Uterus (tissue), 4 donors: ENCODE results near the gene XRN1. TPM values are rescaled to one million over a fixed set of nuclear protein-coding genes. Genes with fewer than 3 reads are reported as not detected.
"Not testable (repeated sequence)": the region's sequence is repeated elsewhere in the genome, so short reads cannot be mapped to it uniquely, and the experiment has no call there.

Experiments
- DNase-seq, 2 donors: peaks; one replicate each; pipeline ENCODE4 v3.0.0-alpha.2; 2019 to 2020
- H3K27ac ChIP-seq, 2 donors: fragments of 200-600 bp; sonication (generic); 1 replicate in 1 of 2; 2 replicates in 1 of 2; pipeline ENCODE4 v1.5.1; 2016 to 2018
- H3K27me3 ChIP-seq, 2 donors: fragments of 200-600 bp; sonication (generic); one replicate each; pipeline ENCODE4 v1.5.1; 2018 to 2019; ENCODE audit warnings: control low read depth in 1 of 2
- H3K36me3 ChIP-seq, 2 donors: fragments of 200-600 bp; sonication (generic); one replicate each; pipeline ENCODE4 v1.5.1; 2019; ENCODE audit warnings: control low read depth in 1 of 2
- H3K4me1 ChIP-seq, 2 donors: fragments of 200-600 bp; sonication (generic); one replicate each; pipeline ENCODE4 v1.5.1; 2018 to 2019; ENCODE audit warnings: control low read depth in 1 of 2
- H3K4me3 ChIP-seq, 2 donors: fragments of 200-600 bp; sonication (generic); 1 replicate in 1 of 2; 2 replicates in 1 of 2; pipeline ENCODE4 v1.5.1; 2018 to 2019; ENCODE audit warnings: mild to moderate bottlenecking in 1 of 2
- H3K9me3 ChIP-seq, 2 donors: fragments of 200-600 bp; sonication (generic); one replicate each; pipeline ENCODE4 v1.5.1; 2019; ENCODE audit warnings: control low read depth in 1 of 2
- POLR2A ChIP-seq, 2 donors: fragments of 450-650 bp; IDR thresholded peaks; one replicate each; pipeline ENCODE4 v1.6.1; 2016; ENCODE audit warnings: antibody characterized with exemption in 2 of 2, mild to moderate bottlenecking in 1 of 2, moderate library complexity in 1 of 2
- intact Hi-C: fragments of 100-400 bp; cut with DNase I; formaldehyde crosslinking; loops from one replicate; pipeline ENCODE4 v1.15.1; 2023; ENCODE audit warnings: low total_unique reads
- total RNA-seq, 4 donors: library from RNA; depleted of rRNA in 3 of 4; stranded (reverse); fragments of >200 nt in 3 of 4; gene quantifications; one replicate each; pipeline versions ENCODE4 v1.1.0 to v1.2.4, GENCODE V29; 2014 to 2023
- TF ChIP-seq, protein P1 (sequence below), 4 experiments: fragments of 200-600 bp in 2 of 4; fragments of 450-650 bp in 2 of 4; sonication (generic) in 2 of 4; IDR thresholded peaks; one replicate each; pipeline ENCODE4 v1.5.1; 2016 to 2019; ENCODE audit warnings: antibody characterized with exemption in 4 of 4, mild to moderate bottlenecking in 2 of 4, moderate library complexity in 1 of 4
- donor health status: DM: yes; HTN: yes; CAD: no.

The XRN1 gene
- total RNA-seq, 4 donors from 2014 or later: 24.6 to 95.3 (median 59.4) TPM

GRCh38 chr3:142319912-142320311 is 127.9 kb downstream of the XRN1 start:
- H3K4me1 ChIP-seq: no peaks in the 10 kb centered on the region
- TF ChIP-seq, protein P1, sequence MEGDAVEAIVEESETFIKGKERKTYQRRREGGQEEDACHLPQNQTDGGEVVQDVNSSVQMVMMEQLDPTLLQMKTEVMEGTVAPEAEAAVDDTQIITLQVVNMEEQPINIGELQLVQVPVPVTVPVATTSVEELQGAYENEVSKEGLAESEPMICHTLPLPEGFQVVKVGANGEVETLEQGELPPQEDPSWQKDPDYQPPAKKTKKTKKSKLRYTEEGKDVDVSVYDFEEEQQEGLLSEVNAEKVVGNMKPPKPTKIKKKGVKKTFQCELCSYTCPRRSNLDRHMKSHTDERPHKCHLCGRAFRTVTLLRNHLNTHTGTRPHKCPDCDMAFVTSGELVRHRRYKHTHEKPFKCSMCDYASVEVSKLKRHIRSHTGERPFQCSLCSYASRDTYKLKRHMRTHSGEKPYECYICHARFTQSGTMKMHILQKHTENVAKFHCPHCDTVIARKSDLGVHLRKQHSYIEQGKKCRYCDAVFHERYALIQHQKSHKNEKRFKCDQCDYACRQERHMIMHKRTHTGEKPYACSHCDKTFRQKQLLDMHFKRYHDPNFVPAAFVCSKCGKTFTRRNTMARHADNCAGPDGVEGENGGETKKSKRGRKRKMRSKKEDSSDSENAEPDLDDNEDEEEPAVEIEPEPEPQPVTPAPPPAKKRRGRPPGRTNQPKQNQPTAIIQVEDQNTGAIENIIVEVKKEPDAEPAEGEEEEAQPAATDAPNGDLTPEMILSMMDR (IDR thresholded peaks at IDR 0.05): no peak
- no peak for TF ChIP-seq POLR2A (IDR thresholded peaks at IDR 0.05)
- H3K36me3 ChIP-seq: no peaks in the 10 kb centered on the region
- intact Hi-C loops: no loop called here
- H3K27ac ChIP-seq: no peak overlapping the region
- H3K27me3 ChIP-seq: no peaks in the 10 kb centered on the region
- no peaks in the 10 kb centered on the region for H3K9me3 ChIP-seq
- no peak for DNase-seq
- H3K4me3 ChIP-seq: no peak overlapping the region

DNA sequence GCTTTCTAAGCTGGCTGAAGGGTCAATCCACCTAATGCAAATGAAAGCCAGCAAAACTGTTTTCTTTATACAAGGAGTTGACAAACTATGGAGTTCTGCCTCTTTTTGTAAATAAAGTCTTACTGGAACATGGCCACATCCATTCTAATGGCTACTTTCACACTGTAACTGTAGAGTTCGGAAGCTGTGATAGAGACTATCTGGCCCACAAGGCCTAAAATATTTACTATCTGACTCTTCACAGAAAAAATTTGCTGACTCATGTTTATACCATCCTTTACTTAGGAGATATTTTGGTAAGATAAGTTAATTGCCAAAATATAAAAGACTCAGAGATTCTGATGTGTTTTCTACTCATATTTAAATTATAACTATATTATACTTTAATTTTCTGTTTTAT is 128.7 kb downstream of the XRN1 start:
- Histone ChIP-seq H3K4me3 (no peak overlapping the region), H3K36me3 (no peaks in the 10 kb centered on the region), H3K27me3 (no peaks in the 10 kb centered on the region), H3K9me3 (no peaks in the 10 kb centered on the region), H3K27ac (no peak overlapping the region), H3K4me1 (no peaks in the 10 kb centered on the region)
- intact Hi-C loops: no loop called here
- no peak for DNase-seq
- TF ChIP-seq, protein P1 (IDR thresholded peaks at IDR 0.05): no peak
- TF ChIP-seq POLR2A (IDR thresholded peaks at IDR 0.05): no peak

DNA sequence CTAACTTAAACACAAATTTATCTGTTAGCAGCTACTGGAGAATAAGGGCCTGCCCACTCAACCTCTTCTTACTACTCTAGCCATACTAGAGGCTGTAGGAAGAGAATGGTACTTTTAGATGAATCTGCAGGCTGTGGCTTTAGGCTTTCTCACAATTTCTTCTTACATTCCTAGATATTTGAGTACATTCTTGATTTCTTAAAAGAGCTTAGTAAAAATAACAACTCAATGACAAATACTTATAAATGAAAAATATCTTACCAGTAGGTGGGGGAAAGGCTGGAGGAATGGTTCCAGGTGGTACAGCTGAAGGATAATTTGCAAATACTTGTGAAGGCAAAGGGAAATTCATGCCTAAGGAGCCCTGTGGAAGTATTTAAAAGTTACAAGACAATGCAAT is 129.5 kb downstream of the XRN1 start:
- intact Hi-C loops: no loop called here
- no peak for DNase-seq
- H3K4me3 ChIP-seq: no peak overlapping the region
- no peaks in the 10 kb centered on the region for H3K36me3 ChIP-seq
- H3K27ac ChIP-seq: no peak overlapping the region
- H3K9me3 ChIP-seq: no peaks in the 10 kb centered on the region
- no peaks in the 10 kb centered on the region for H3K4me1 ChIP-seq
- TF ChIP-seq POLR2A (IDR thresholded peaks at IDR 0.05): no peak
- TF ChIP-seq, protein P1 (IDR thresholded peaks at IDR 0.05): no peak
- no peaks in the 10 kb centered on the region for H3K27me3 ChIP-seq

DNA sequence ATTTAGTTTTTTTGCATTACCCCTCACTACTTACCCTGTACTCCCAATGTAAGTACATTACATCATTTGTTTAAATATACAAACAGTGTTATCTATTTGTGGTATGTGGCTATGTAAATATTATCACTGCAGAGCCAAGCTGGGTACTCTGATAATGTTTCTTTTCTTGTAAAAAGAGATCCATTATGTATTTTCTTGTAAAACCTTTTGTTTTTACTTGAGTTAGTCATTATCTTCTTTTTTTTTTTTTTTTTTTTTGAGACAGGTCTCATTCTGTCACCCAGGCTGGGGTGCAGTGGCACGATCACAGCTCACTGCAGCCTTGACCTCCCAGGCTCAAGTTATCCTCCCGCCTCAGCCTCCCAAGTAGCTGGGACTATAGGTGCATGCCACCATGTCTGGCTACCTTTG is 131.9 kb downstream of the XRN1 start:
- H3K36me3 ChIP-seq, H3K27ac ChIP-seq, H3K4me3 ChIP-seq, DNase-seq, H3K27me3 ChIP-seq, H3K4me1 ChIP-seq, intact Hi-C loops, H3K9me3 ChIP-seq: not testable (repeated sequence)

DNA sequence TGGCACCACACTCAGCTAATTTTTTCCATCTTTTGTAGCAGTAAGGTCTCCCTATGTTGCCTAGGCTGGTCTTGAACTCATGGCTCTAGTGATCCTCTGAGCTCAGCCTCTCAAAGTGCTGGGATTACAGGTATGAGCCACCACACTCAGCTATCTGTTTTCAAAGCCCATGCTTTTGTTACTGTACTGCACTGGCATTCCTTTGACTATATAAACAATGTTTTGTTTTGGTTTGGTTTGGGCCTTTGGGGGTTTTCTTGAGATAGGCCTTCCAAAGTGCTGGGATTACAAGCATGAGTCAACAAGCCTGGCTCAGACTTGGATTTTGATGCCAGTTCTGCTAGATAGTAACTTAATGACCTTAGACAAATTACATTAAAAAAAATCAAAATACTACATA is 132.8 kb downstream of the XRN1 start:
- Histone ChIP-seq H3K9me3 (no peaks in the 10 kb centered on the region), H3K4me1 (no peaks in the 10 kb centered on the region), H3K27me3 (no peaks in the 10 kb centered on the region), H3K36me3 (no peaks in the 10 kb centered on the region), H3K4me3 (no peak overlapping the region), H3K27ac (no peak overlapping the region)
- TF ChIP-seq, protein P1 (IDR thresholded peaks at IDR 0.05): no peak
- TF ChIP-seq POLR2A (IDR thresholded peaks at IDR 0.05): no peak
- DNase-seq: no peak
- intact Hi-C loops: no loop called here

DNA sequence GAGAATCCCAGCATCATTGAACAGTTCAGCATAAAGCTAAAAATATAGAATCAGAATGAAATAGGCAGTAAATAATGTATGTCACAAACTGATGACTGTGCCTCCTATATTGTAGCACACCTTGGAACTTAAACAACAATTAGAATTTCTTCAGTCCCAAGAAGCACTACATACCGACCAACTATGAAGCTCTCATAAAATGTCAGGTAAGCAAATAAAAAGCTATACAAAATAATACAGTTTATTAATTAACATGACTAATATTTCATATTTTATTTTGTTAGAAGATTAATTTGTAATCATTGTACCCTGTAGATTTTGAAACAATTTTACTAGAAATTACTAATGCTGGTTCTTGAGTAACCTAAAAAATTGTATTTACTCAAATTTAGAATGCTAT is 137.4 kb downstream of the XRN1 start:
- Histone ChIP-seq H3K27me3 (no peaks in the 10 kb centered on the region), H3K36me3 (no peaks in the 10 kb centered on the region)

GRCh38 chr3:142302847-142303246 is 145.0 kb downstream of the XRN1 start:
- H3K9me3 ChIP-seq, H3K27ac ChIP-seq, intact Hi-C loops, H3K36me3 ChIP-seq, DNase-seq, H3K27me3 ChIP-seq, H3K4me3 ChIP-seq, H3K4me1 ChIP-seq: not testable (repeated sequence)

More for the DNA sequence above, 137.4 kb downstream of the XRN1 start:
- no peak overlapping the region for H3K27ac ChIP-seq
- intact Hi-C loops: no loop called here
- no peaks in the 10 kb centered on the region for H3K4me1 ChIP-seq
- no peak for DNase-seq
- H3K9me3 ChIP-seq: no peaks in the 10 kb centered on the region
- no peak overlapping the region for H3K4me3 ChIP-seq
- no peak for TF ChIP-seq POLR2A (IDR thresholded peaks at IDR 0.05)
- TF ChIP-seq, protein P1 (IDR thresholded peaks at IDR 0.05): no peak
